ENCODE data around the gene LGALS3. TPM values are rescaled to one million over a fixed set of nuclear protein-coding genes. Genes with fewer than 3 reads are reported as not detected.

LGALS3 gene
- total and polyA plus RNA-seq, 7 experiments from 2014 or later: 0.35 to 71.7 (median 11.7) TPM

DNA sequence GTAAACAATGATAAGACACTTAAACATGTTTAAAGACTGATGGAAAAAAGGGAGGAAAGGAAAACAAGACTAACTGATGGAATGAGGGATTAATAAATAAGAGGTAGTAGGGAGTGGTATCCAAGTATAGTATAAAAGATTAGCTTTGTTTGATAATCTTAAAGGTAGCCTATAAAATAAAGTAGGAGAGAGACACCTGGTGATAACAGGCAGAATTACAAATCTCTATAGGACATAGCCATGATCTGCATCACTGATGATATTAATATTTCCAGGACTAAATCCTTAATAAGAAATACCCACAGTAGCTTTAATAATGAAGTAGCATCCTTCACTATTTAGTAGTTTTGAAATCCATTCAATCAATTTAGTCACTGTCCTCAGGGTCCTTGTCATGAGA lies 31.9 kb downstream of the LGALS3 start:
- POLR2A ChIA-PET: no interaction called here

GRCh38 chr14:55170526-55170925 lies 41.5 kb downstream of the LGALS3 start:
- peaks cover 0 to 13% (median 0%) of the 10 kb centered on the region in 5 donors for H3K36me3 Mint-ChIP-seq
- H3K36me3 ChIP-seq (ENCODE audit: control insufficient read depth in 2 of 3, insufficient read depth in 3 of 3, low read length in 3 of 3): no peaks in the 10 kb centered on the region

More for the DNA sequence above, 31.9 kb downstream of the LGALS3 start:
- no peaks in the 10 kb centered on the region for H3K9me3 ChIP-seq (ENCODE audit: control insufficient read depth in 2 of 3, low read length in 3 of 3)
- Mint-ChIP-seq H3K4me3 (no peak overlapping the region), H3K9me3 (no peaks in the 10 kb centered on the region), H3K36me3 (peaks cover 0 to 29% (median 0%) of the 10 kb centered on the region in 5 donors), H3K27ac (peak overlapping the region in 1 of 9 donors; percentile 60), H3K27me3 (peaks cover 0 to 4% (median 0%) of the 10 kb centered on the region in 5 donors), H3K4me1 (peaks cover 0 to 20% (median 9%) of the 10 kb centered on the region in 7 donors)
- no peaks in the 10 kb centered on the region for H3K27me3 ChIP-seq (ENCODE audit: control insufficient read depth in 2 of 2, insufficient read depth in 2 of 2, low read length in 2 of 2)
- H3K4me3 ChIP-seq (ENCODE audit: low read length): no peak overlapping the region
- CTCF ChIA-PET: interaction anchor here (0.6 to 1.9 kb wide), 9 partner anchors 12 to 114 kb away, joined by 3 to 11 read pairs (median 4); partner anchors contain the start of gene MAPK1IP1L
- ATAC-seq (peak; percentile 68), DNase-seq (peak in 5 of 9 donors; percentile 6 to 37 (median 16))
- H3K4me1 ChIP-seq (ENCODE audit: control insufficient read depth in 2 of 2, insufficient read depth in 2 of 2, low read length in 2 of 2): no peaks in the 10 kb centered on the region
- H3K36me3 ChIP-seq (ENCODE audit: control insufficient read depth in 2 of 3, insufficient read depth in 3 of 3, low read length in 3 of 3): no peaks in the 10 kb centered on the region
- intact Hi-C loops (cut with micrococcal nuclease): loop anchor here (1.0 to 5.0 kb wide), 6 partner anchors 72 to 389 kb away; partner anchors contain the start of genes GCH1 (in 1 of the 2), MAPK1IP1L (in 1 of the 2), SOCS4 (in 1 of the 2) and WDHD1 (in 1 of the 2)
- H3K27ac ChIP-seq (ENCODE audit: low read depth, low read length): no peak overlapping the region

DNA sequence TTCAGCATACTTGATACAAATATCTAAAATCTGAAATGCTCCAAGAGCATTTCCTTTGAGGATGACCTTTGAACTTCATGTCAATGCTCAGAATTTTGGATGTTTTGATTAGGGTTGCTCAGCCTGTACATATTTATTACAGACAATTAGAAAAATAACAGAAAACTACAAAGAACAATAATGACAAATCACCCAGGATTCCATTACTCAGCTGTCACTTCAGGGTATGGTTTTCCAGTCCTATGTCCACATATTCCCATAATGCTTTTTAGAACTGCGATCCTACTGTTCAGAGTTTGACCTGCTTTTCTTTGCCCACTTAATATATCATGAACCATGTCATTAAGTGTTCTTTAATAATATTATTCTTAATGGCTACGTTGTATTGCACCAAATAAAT lies 51.0 kb downstream of the LGALS3 start:
- Histone ChIP-seq H3K27me3 (ENCODE audit: control insufficient read depth in 2 of 2, insufficient read depth in 2 of 2, low read length in 2 of 2) (no peaks in the 10 kb centered on the region), H3K27ac (ENCODE audit: low read depth, low read length) (no peak overlapping the region), H3K36me3 (ENCODE audit: control insufficient read depth in 2 of 3, insufficient read depth in 3 of 3, low read length in 3 of 3) (no peaks in the 10 kb centered on the region), H3K4me1 (ENCODE audit: control insufficient read depth in 2 of 2, insufficient read depth in 2 of 2, low read length in 2 of 2) (peaks cover 0 to 12% of the 10 kb centered on the region in 2 donors), H3K4me3 (ENCODE audit: low read length) (no peak overlapping the region), H3K9me3 (ENCODE audit: control insufficient read depth in 2 of 3, low read length in 3 of 3) (no peaks in the 10 kb centered on the region)
- Mint-ChIP-seq H3K4me1 (peaks cover 0 to 8% (median 0%) of the 10 kb centered on the region in 7 donors), H3K9me3 (no peaks in the 10 kb centered on the region), H3K4me3 (no peak overlapping the region), H3K36me3 (peaks cover 0 to 17% (median 0%) of the 10 kb centered on the region in 5 donors), H3K27me3 (no peaks in the 10 kb centered on the region), H3K27ac (no peak overlapping the region)
- DNase-seq (no peak), ATAC-seq (no peak)
- ChIA-PET CTCF (no interaction called here), POLR2A (no interaction called here)
- intact Hi-C loops (cut with micrococcal nuclease): no loop called here

More at GRCh38 chr14:55170526-55170925, 41.5 kb downstream of the LGALS3 start:
- ChIA-PET CTCF (no interaction called here), POLR2A (interaction anchor here (0.6 kb wide), 1 partner anchor 538 kb away, joined by 4 read pairs; no protein-coding TSS in a partner anchor)
- no peaks in the 10 kb centered on the region for H3K9me3 Mint-ChIP-seq
- Histone ChIP-seq H3K4me1 (ENCODE audit: control insufficient read depth in 2 of 2, insufficient read depth in 2 of 2, low read length in 2 of 2) (no peaks in the 10 kb centered on the region), H3K27ac (ENCODE audit: low read depth, low read length) (no peak overlapping the region), H3K27me3 (ENCODE audit: control insufficient read depth in 2 of 2, insufficient read depth in 2 of 2, low read length in 2 of 2) (no peaks in the 10 kb centered on the region), H3K9me3 (ENCODE audit: control insufficient read depth in 2 of 3, low read length in 3 of 3) (no peaks in the 10 kb centered on the region), H3K4me3 (ENCODE audit: low read length) (no peak overlapping the region)
- ATAC-seq (no peak), DNase-seq (no peak)
- H3K27me3 Mint-ChIP-seq: no peaks in the 10 kb centered on the region
- H3K4me1 Mint-ChIP-seq: no peaks in the 10 kb centered on the region
- H3K4me3 Mint-ChIP-seq: no peak overlapping the region
- no peak overlapping the region for H3K27ac Mint-ChIP-seq
- intact Hi-C loops (cut with micrococcal nuclease): no loop called here

GRCh38 chr14:55180434-55180833 lies 51.4 kb downstream of the LGALS3 start:
- H3K36me3 Mint-ChIP-seq: peaks cover 0 to 17% (median 0%) of the 10 kb centered on the region in 5 donors
- no peak for ATAC-seq
- Histone ChIP-seq H3K36me3 (ENCODE audit: control insufficient read depth in 2 of 3, insufficient read depth in 3 of 3, low read length in 3 of 3) (no peaks in the 10 kb centered on the region), H3K27me3 (ENCODE audit: control insufficient read depth in 2 of 2, insufficient read depth in 2 of 2, low read length in 2 of 2) (no peaks in the 10 kb centered on the region), H3K4me1 (ENCODE audit: control insufficient read depth in 2 of 2, insufficient read depth in 2 of 2, low read length in 2 of 2) (peaks cover 0 to 12% of the 10 kb centered on the region in 2 donors), H3K4me3 (ENCODE audit: low read length) (no peak overlapping the region), H3K27ac (ENCODE audit: low read depth, low read length) (no peak overlapping the region), H3K9me3 (ENCODE audit: control insufficient read depth in 2 of 3, low read length in 3 of 3) (no peaks in the 10 kb centered on the region)
- H3K4me3 Mint-ChIP-seq: no peak overlapping the region
- H3K27me3 Mint-ChIP-seq: no peaks in the 10 kb centered on the region
- intact Hi-C loops (cut with micrococcal nuclease): no loop called here
- CTCF ChIA-PET: interaction anchor here (0.6 kb wide), 1 partner anchor 136 kb away, joined by 4 read pairs; no protein-coding TSS in a partner anchor
- POLR2A ChIA-PET: no interaction called here
- H3K4me1 Mint-ChIP-seq: peaks cover 0 to 8% (median 0%) of the 10 kb centered on the region in 7 donors
- DNase-seq: no peak
- H3K27ac Mint-ChIP-seq: no peak overlapping the region
- no peaks in the 10 kb centered on the region for H3K9me3 Mint-ChIP-seq

GRCh38 chr14:55188686-55189295 lies 59.7 kb downstream of the LGALS3 start:
- Histone ChIP-seq H3K4me3 (ENCODE audit: low read length) (no peak overlapping the region), H3K27ac (ENCODE audit: low read depth, low read length) (no peak overlapping the region), H3K27me3 (ENCODE audit: control insufficient read depth in 2 of 2, insufficient read depth in 2 of 2, low read length in 2 of 2) (no peaks in the 10 kb centered on the region), H3K9me3 (ENCODE audit: control insufficient read depth in 2 of 3, low read length in 3 of 3) (no peaks in the 10 kb centered on the region), H3K4me1 (ENCODE audit: control insufficient read depth in 2 of 2, insufficient read depth in 2 of 2, low read length in 2 of 2) (peaks cover 7 to 10% of the 10 kb centered on the region in 2 donors), H3K36me3 (ENCODE audit: control insufficient read depth in 2 of 3, insufficient read depth in 3 of 3, low read length in 3 of 3) (no peaks in the 10 kb centered on the region)
- no peak for ATAC-seq
- Mint-ChIP-seq H3K36me3 (peaks cover 0 to 14% (median 0%) of the 10 kb centered on the region in 5 donors), H3K27ac (peak overlapping the region in 1 of 9 donors; percentile 7), H3K27me3 (no peaks in the 10 kb centered on the region), H3K9me3 (no peaks in the 10 kb centered on the region), H3K4me3 (peak overlapping the region in 1 of 10 donors; percentile 14), H3K4me1 (peaks cover 5 to 45% (median 18%) of the 10 kb centered on the region in 7 donors)
- CTCF ChIA-PET: interaction anchor here (0.6 kb wide), 1 partner anchor 140 kb away, joined by 3 read pairs; no protein-coding TSS in a partner anchor
- no peak for DNase-seq
- POLR2A ChIA-PET: no interaction called here
- intact Hi-C loops (cut with micrococcal nuclease): no loop called here

DNA sequence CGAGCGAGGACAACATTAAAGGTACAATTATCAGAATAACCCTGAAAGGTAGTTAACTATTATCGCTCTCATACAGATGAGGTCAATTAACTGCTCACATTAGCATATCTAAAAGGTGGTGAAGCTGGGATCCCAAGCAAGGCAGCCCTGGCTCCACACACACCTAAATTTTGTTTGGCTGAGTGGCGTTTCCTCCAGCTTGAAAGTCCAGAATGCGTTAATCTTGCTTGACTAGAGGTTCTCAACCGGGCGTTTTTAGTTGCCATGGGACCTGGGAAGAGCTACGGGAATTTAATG lies 61.8 kb downstream of the LGALS3 start:
- Mint-ChIP-seq H3K36me3 (peaks cover 0 to 11% (median 0%) of the 10 kb centered on the region in 5 donors), H3K4me3 (peak overlapping the region; percentile 88 to 97 (median 90)), H3K27me3 (no peaks in the 10 kb centered on the region), H3K27ac (peak overlapping the region in 1 of 9 donors; percentile 92), H3K9me3 (no peaks in the 10 kb centered on the region), H3K4me1 (peaks cover 5 to 45% (median 18%) of the 10 kb centered on the region in 7 donors)
- no peaks in the 10 kb centered on the region for H3K9me3 ChIP-seq (ENCODE audit: control insufficient read depth in 2 of 3, low read length in 3 of 3)
- DNase-seq: no peak
- ATAC-seq: no peak
- POLR2A ChIA-PET: interaction anchor here (0.8 kb wide), 1 partner anchor 181 kb away, joined by 3 read pairs; no protein-coding TSS in a partner anchor
- H3K27me3 ChIP-seq (ENCODE audit: control insufficient read depth in 2 of 2, insufficient read depth in 2 of 2, low read length in 2 of 2): no peaks in the 10 kb centered on the region
- intact Hi-C loops (cut with micrococcal nuclease): loop anchor here (1.0 to 10.0 kb wide), 16 partner anchors 22 to 927 kb away; partner anchors contain the start of genes ATG14 (in 2 of the 2), FBXO34 (in 2 of the 2), GCH1 (in 2 of the 2) and SOCS4 (in 2 of the 2)
- H3K4me1 ChIP-seq (ENCODE audit: control insufficient read depth in 2 of 2, insufficient read depth in 2 of 2, low read length in 2 of 2): peaks cover 7 to 10% of the 10 kb centered on the region in 2 donors
- H3K36me3 ChIP-seq (ENCODE audit: control insufficient read depth in 2 of 3, insufficient read depth in 3 of 3, low read length in 3 of 3): no peaks in the 10 kb centered on the region
- H3K27ac ChIP-seq (ENCODE audit: low read depth, low read length): no peak overlapping the region
- H3K4me3 ChIP-seq (ENCODE audit: low read length): peak overlapping the region; percentile 84
- CTCF ChIA-PET: interaction anchor here (1.2 kb wide), 1 partner anchor 237 kb away, joined by 6 read pairs; no protein-coding TSS in a partner anchor
